CD4-positive, alpha-beta T cell treated with Interleukin-15 for 1 hour (primary cell): ENCODE measurements around the gene CCDC40.

Source experiments
- DNase-seq: peaks from one replicate; pipeline ENCODE4 v3.0.0-alpha.2; 2020

The CCDC40 gene

DNA sequence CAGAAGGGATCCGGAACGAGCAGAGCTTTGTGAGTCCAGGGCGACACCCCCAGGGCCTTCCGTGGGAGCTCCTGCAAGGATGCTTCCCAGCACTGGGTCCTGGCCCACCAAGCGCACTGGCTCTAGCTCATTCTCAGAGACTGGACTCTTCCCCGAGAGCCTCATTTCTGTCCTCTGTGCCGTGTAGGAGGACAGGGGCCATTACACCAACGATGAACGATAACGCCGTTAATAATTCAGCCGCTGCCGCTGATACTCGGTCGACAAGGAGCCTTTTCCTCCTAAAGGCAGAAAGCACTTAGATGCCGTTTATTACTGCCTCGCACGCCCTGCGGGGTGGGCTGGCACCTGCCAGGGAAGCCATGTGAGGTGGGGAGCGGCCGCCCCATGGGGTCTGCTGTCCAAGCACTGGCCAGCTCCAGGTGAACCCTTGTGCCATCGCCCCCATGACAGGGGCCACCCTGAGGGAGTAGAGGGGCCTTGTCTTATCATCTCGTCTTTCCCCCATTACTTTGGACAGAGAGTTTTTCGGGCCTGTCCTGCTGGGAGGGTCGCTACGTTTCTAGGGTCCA lies 34.3 kb upstream of the CCDC40 start:
- DNase-seq = no peak

DNA sequence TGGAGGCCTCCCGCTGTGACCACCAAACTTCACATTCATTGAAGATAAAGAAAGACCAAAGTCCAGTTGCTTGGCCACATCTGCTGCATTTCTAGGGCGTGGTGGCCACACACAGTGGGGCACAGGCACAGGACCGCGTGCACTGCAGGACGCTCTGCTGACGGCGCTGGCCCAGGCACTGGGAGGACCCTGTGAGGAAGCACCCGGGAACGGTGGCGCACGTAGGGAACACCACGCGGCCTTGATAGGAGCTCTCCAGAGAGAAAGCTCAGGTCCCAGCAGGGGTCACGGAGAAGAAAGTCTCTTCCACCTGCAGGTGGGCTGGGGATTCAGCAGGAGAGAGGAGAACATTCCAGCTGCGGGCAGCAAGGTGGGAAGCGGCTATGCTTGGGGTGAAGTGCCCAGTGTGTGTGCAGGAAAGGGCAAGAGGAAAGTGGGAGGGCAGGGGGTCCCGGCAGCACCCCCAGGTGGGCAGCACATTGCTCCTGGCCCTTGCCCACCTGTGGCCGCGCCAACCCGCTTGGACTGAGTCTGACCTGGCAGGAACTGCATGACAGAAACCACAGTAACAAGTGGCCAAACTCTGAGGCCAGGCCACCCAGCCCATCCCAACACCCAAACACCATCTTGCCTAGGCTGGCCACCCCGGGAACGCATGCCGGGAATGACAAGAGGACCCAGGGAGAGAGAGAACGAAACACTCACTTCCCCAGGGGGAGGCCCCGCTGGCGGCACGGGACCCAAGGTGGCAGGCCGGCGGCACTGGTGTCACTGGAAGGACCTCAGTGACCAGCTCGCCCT lies 33.6 kb upstream of the CCDC40 start:
- DNase-seq = no peak

DNA sequence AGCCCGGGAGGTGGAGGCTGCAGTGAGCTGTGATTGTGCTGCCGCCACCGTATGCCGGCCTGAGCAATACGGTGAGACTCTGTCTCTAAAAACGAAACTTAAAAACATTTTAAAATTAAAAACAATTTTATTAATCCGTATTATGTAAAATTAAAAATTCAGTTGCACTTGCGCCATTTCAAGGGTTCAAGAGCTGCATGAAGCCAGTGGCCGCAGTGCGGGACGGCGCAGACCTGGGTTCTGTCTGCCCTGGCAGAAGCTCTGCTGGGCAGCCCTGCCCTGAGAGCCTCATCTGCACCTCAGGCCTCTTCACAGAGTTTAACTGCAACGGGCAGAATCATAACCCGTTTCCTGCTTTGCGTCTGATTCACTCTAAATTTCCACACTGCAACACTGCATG lies 32.5 kb upstream of the CCDC40 start:
- DNase-seq = no peak

DNA sequence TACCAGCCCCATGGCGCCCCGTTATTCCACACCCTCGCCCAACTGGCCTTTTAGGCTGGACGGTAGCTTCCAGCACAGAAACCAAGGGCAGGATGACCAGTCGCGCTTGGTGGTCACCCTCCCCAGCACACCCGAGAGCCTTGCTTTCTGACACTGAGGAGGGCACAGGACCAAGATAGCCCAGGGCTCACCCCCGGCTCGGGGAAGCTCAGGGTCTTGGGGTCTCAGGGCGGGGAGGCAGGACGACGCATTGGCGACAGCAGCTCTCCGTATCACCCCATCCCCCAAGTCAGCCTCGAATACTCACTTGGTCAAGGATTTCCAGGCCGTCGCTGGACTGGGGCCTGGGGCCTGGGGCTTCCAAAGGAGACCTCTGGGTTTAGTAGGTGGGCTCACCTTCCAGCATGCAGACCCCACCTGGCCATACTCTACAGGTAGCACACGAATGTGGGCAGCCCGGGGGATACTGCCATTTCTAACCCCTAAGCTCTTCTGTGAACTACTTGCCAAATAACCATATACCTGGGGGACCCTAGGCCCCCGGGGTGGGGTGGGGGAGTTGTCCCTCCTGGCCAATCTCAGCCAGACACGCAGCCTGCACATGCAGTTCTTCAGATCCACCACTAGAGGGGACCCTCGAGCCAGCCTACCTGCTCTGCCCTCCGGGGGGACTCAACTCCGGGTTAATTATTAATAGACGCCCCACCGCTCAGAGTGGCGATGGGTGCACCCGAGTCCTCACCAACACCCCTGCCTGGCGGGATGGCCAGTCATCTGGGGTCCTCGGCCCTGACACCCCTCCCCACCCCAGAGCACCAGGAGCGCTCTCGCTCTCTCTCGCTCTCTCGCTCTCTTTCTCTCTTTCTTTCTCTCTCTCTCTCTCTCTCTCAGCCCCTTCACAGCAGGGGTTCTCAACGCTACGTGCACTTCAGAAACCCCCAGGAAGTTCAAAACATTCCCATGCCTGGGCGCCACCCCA lies 30.8 kb upstream of the CCDC40 start:
- DNase-seq = peak; percentile 54

DNA sequence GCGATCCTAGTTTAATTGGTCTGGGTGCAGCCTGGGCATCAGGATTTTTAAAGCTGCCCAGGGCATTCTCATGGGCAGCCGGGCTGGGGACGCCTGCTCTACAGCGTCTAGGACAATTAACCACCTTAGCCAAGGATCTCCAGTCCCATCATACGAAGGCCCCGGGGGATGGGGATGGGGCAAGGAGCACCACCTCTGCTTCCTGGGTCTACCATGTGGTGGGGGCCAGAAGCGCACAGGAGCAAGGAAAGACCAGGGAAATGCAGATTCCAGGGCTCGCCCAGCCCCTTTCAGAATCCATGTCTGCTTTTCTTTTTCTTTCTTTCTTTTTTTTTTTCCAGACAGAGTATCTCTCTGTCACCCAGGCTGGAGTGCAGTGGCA lies 30.1 kb upstream of the CCDC40 start:
- no peak for DNase-seq

DNA sequence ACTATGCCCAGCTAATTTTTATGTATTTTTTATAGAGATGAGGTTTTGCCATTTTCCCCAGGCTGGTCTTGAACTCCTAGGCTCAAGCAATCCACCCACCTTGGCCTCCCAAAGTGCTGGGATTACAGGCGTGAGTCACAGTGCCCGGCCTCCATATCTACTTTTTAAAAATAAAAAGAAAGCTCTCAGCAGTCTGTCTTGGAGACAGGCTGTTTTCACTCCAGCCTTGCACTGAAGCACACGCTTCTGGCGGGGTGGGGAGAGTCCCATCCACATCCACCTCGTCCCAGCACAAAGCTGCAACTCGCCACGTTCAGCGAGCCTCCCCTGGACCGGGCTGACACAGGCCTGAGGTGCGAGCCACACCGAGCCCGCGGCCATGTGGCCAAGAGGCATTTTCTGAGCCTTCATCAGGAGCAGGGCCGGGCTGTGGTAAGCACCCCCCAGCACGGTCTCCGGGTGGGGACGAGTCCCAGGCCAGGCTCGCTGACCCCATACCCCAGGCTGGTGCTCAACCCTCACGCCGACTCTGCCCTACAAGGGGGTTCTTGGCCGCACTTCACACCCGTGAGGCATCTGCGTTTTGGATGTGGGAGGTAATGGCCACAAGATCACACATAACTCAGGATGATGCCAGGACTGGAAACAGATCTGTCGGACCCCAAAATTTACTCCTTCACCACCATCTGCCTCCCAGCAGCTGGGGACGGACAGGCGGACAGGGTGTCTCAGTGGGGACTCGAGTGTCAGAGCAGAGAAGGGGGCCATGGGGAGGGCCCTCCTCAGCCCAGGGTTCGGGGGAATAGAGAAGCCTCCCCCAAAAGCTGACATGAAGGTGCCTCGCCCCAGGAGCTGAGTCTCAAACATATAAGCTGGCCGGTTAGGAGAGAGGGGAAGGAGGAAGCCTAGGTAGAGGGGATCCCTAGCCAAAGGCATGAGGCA lies 29.4 kb upstream of the CCDC40 start:
- DNase-seq = no peak

DNA sequence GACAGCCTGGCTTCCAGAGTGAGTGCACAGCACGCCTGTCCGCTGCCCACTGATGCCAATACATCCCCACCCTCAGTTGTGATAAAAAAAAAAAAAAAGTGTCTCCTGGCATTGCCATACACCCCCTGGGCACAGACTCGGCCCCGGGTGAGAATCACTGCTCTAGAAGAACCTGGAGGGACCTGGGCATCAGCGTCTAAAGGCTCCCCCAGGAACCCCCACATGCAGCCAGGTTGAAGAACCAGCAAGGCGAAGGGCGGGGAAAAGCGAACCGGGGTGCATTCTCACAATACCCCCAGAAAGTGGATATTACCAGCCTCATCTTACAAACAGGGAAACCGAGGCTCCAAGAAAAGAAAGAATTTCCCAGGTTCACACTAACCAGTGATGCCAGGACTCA lies 28.5 kb upstream of the CCDC40 start:
- DNase-seq = no peak

DNA sequence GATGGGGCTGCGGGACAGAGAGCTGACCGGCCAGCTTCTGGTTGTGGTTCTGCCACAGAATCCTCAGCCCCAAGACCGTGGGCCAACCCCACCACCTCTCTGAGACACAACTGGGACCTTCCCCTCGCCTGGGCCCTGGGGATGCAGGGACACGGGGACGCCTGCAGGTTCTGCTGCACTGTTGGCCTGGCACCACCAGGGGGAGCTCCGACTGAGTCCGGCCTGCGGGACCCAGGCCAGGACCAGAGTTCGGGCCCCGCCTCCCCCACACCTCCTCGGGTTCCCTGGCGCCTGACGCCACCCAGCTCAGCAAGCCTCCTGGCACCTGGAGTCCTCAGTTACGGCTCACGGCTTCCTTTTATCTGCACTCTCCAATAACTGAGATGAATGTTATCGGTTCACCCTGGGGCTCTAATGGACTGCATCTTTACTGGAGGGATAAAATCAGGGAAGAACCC lies 28.0 kb upstream of the CCDC40 start:
- DNase-seq = peak; percentile 72

DNA sequence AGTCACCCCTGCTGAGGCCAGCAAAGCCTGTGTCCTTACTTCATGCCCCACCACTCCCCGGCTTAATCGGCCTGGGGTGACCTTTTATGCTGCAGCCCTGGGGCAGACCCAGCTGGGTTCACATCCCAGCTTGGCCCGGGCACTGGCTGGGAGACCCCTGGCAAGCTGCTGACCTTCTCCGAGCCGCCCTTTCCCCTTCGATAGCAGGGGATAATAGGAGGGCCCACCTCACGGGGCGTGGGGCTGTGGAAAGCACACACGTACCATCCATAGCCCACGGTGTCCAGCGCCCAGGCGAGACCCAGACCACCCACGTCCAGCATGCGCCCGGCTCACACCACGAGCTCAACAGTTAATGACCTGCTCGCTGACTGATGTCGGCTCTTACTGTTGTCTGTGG lies 27.6 kb upstream of the CCDC40 start:
- no peak for DNase-seq

DNA sequence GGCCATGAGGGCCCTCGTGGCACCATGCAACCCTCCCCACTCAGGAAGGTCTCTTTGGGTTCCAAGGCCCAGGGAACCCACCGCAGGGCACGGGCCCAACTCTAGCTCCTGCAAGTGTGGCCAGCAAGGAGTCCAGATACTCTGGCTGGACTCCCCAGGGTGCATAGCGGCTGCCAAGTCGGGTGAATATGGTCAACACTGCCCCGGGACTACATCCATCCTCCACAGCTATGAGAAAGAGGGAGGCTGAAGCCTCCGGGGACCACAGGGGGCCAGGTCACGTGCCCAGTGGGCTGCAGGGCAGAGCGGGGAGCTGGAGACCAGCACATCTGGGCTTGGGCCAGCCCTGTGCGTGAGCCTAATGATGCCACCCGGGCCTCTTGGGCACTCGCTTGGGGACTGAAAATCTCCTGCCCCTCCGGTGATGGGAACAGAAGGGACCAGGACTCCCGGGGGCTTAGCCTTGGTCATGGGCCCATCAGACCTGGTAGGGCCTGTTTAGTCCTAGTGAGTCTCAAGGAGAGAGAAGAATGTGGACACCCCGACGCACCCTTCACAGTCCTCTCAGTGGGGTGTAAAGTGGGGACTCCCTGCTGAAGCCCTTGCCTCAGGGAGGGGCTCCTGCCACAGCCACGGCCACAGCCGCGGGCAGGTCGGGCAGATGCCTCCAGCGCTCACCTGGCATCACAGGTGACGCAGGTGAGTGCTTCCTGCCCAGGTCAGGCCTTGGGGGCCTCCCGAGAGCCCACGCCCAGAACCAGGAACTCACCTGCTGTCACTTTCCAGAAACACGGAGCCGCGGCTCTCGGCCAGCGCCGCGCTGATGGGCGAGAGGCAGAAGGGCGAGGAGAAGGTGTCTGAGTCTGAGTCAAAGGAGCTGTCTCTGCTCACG lies 26.8 kb upstream of the CCDC40 start:
- no peak for DNase-seq

DNA sequence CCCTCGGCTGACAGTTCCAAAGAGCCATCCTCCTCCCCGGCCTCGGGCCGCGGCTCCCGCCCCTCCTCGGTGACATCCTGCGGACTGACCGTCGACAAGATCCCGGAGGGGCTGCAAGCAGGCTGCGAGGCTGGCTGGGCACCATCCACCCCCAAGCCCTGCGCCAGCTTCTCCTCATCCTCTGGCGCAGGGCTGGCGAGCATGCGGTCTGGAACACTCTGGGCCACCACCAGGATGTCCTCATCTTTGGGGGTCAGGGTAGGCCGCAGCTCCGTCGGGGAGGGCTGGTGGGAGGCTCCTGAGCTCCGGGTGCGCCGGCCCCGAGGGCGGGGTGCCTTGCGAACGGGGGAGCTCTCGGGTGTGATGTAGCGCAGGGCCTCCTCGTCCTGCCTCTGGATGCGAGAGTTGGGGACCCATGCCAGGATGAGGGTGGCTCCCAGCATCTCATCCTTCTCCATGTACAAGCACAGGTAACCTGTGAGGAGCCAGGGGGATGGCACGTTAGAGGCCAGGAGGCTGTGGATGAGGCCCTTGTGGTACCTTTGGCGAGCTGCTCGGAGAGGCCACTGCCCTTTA lies 26.1 kb upstream of the CCDC40 start:
- no peak for DNase-seq

DNA sequence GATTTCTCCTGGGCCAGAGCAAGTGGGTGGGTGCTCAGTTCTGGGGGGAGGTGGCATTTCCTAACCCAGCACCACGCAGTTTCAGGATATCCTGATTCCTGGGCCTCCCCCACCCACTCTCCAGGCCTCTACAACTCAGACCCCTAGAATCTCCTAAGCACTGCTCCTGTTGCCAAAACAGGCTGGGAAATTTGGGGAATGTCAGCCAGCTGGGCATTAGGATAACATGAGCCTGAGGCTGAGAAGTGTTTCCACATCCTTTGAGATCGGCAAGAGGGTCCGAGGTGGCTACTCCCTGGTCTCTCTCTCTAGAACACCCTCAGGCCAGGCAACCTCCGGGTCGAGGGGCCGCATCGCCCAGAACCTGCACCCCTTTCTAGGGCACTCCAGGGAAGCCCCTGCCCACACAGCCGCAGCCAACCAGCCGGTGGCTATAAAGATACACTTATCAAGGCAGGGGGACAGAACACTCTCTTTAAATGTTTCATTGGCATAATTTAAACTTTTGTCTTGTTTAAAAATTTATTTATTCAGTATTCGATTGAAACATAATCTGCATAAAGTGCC lies 24.4 kb upstream of the CCDC40 start:
- no peak for DNase-seq

DNA sequence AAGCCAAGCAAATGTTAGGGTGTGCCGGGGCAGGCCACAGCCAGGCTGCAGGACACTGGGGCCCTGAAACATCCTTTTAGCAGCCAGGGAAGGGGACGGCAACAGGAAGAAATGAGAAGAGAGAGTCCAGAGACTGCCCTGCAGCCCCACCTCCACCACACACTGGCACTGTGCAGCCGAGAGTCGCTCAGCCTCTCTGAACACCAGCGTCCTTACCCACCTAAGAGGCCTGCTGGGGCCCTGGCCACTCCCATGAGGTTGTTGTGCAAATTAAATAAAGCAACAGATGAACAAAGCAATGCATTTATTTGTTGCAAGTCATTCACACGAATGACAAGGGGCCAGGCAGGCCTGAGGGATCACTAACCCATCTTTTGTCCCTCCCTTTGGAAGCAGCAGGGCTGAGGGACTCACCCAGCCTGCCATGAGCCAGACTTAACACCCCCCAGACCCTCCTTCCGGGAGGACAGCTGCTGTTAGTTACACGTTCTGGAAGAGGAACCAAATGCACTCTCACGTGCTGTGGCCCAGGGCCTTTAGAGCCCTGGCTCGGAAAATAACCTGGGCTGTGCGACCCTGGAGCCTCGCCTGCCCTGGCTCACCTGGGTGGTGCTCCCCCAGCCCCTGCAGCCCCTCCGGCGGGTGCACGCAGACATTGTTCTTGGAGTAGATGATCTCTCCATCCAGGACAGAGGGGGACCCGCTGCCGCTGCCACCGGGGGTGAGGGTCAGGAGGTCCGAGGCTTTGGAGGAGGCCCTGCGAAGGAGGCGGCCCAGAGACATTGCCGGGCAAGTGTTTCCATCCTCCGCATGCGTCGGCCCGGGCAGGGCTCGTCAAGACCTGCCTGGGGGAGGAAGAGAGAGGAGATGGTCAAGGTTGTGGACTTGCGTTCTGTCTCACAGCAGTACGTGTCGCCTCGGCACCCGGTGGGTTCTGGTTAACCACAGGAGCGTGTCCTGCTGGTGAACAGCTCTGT lies 23.4 kb upstream of the CCDC40 start:
- no peak for DNase-seq

DNA sequence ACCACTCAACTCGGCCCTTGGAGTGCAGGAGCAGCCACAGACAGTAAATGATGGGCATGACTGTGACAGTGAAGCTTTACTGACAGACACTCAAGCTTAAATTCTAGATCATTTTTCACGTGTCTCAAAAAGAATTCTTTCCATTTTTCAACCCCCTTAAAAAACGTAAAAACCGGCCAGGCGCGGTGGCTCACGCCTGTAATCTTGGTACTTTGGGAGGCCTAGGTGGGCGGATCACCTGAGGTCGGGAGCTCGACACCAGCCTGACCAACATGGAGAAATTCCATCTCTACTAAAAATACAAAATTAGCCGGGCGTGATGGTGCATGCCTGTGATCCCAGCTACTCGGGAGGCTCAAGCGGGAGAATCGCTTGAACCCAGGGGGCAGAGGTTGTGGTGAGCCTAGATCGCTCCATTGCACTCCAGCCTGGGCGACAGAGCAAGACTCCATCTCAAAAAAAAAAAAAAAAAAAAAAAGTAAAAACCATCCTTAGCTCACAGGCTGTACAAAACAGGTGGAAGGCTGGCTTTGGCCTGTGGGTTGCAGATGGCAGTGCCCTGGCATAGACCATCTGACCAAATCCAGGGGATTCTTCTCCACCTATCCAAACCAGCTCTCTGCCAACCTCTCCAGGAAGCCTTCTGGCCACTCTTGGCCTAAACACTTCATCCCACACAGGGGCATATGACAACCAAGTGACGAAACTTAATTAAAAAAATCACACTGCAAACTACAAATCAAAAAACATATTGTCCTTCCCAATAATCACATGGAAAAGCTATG lies 19.0 kb upstream of the CCDC40 start:
- DNase-seq = no peak

DNA sequence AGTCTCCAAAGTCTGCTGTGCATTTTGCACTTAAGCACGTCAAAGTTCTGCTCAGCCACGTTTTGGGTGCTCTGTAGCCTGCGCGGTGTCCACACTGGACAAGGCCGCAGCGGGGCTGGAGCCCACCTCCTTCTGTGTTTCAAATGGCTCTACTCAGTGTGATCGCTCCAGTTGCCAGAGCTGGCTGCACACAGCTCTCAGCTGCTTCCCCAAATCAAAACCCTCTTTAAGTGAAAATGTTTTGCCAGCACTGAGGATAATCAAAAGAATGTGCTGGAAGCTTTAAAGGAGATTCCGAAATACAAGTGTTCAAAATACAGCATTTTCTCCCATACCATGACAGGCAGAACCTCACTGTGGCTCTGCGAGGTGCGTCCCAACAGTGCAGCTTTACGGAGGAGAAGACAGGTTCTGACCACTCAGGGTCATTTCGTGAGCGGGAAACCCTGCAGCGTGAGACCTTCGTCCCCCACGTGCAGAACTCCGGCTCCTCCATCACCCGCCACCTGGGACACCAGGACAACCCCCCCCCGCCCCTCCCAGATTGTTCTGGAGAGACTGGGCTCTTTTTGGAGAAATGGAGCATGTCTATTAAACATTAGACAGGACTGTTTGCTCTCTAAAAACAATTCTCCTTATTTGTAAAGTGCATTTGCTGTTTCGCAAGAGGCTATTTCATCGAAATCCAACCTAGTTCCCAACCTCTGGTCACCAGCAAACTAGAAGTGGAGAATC lies 17.4 kb upstream of the CCDC40 start:
- no peak for DNase-seq

DNA sequence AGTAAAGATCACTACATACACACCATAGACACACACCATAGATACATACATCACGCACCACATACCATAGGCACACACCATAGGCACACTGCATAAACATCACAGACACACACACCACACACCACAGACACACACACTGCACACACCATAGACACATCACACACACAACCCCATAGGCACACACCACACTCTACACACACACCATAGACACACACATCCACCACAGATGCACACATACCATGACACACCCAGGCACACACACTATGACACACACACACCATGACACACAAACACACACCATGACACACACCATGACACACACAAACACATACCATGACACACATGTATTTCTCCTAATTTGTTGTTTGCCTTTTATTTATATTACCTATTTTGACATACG lies 14.8 kb upstream of the CCDC40 start:
- DNase-seq = no peak

DNA sequence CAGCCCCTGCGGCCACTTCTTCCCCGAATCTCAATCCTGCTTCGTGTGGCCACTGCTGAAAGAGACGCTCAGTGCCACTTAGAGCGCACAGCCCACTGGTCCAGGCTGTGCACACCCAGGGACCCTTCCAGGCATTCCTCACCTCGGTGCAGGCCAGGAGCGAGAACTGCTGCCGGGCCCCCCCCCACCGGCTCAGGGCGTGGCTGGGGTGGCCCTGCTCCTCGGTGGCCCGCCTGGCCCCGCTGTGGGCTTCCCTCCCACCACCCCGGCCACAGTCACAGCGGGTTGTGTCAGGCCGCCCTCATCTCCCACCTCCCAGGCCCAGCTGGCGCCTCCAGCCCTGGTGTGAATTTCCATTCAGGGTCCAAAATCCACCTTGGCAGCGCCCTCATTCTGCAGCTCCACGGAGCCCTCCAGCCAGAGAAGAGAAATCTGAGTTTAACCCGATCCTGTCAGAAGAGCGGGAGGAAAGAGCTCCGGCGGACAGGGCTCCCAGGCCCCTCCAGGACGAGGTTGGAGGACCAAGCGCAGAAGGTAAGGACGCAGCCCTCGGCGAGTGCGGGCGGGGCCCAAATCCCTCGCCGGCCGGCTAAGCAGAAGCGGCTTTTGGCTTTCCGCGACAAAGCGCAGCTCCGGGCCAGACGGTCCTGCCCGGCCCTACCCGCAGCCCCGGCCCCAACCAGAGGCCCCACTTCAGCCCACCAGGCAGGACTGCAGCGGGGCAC lies 12.8 kb upstream of the CCDC40 start:
- no peak for DNase-seq
